WERI-Rb-1 (cell line): Measurements from ENCODE around the gene PCDHGA5.
"Not testable (repeated sequence)": the region's sequence is repeated elsewhere in the genome, so short reads cannot be mapped to it uniquely, and the experiment has no call there.

Experiments used
- DNase-seq: peaks from one replicate; pipeline ENCODE4 v3.0.0-alpha.2; 2020
- H3K27ac ChIP-seq: fragments of 250-450 bp; sonication (Bioruptor Pico); 2 replicates; pipeline ENCODE4 v1.5.1; 2020; ENCODE audit warnings: mild to moderate bottlenecking, moderate library complexity
- H3K27me3 ChIP-seq: fragments of 250-450 bp; sonication (Bioruptor Pico); 2 replicates; pipeline ENCODE4 v1.5.1; 2021; ENCODE audit warnings: mild to moderate bottlenecking, low read depth, moderate library complexity; ENCODE audit not compliant: insufficient read depth, severe bottlenecking
- H3K36me3 ChIP-seq: fragments of 250-450 bp; sonication (Bioruptor Pico); 2 replicates; pipeline ENCODE4 v1.5.1; 2020; ENCODE audit warnings: mild to moderate bottlenecking, moderate library complexity
- H3K4me3 ChIP-seq: 2 replicates; pipeline ENCODE4 v1.5.1; 2011; ENCODE audit warnings: low read depth, mild to moderate bottlenecking, control low read depth, low read length
- H3K9me3 ChIP-seq: fragments of 250-450 bp; sonication (Bioruptor Pico); 2 replicates; pipeline ENCODE4 v1.5.1; 2021; ENCODE audit warnings: mild to moderate bottlenecking, moderate library complexity; ENCODE audit not compliant: severe bottlenecking
- CTCF ChIP-seq: IDR thresholded peaks from 2 replicates; pipeline ENCODE4 v1.5.1; 2011; ENCODE audit warnings: low read depth, mild to moderate bottlenecking, control low read depth, inconsistent platforms, low read length

PCDHGA5 gene

GRCh38 chr5:141392429-141393198 is 28.7 kb downstream of the PCDHGA5 start, which contains the start of gene PCDHGA8:
TSS of gene PCDHGA8 (plus strand) at chr5:141392633. CDS start at chr5:141392814, 181 bp downstream.
- no peak within 1 kb of the TSS for H3K27ac ChIP-seq
- no peak for DNase-seq
- no peak within 1 kb of the TSS for H3K4me3 ChIP-seq
- peaks cover 4% of the 10 kb centered on the region for H3K9me3 ChIP-seq
- no peaks in the 10 kb centered on the region for H3K36me3 ChIP-seq
- TF ChIP-seq CTCF = no peak
- no peaks in the 10 kb centered on the region for H3K27me3 ChIP-seq

- H3K27ac ChIP-seq = no peak overlapping the region
- H3K36me3 ChIP-seq = no peaks in the 10 kb centered on the region
- H3K4me3 ChIP-seq = no peak overlapping the region
- peaks cover 4% of the 10 kb centered on the region for H3K9me3 ChIP-seq
- DNase-seq = no peak
- no peaks in the 10 kb centered on the region for H3K27me3 ChIP-seq
- TF ChIP-seq CTCF = no peak
These were observed 29.3 kb downstream of the PCDHGA5 start for GRCh38 chr5:141393267-141393666.

GRCh38 chr5:141394401-141395187 is 30.6 kb downstream of the PCDHGA5 start:
- not testable (repeated sequence) for H3K4me3 ChIP-seq, H3K9me3 ChIP-seq, H3K27ac ChIP-seq, H3K27me3 ChIP-seq, DNase-seq, H3K36me3 ChIP-seq

GRCh38 chr5:141397756-141398551 is 34.0 kb downstream of the PCDHGA5 start, which contains the start of gene PCDHGB5:
TSS of gene PCDHGB5 (plus strand) at chr5:141397947. CDS start at chr5:141398128, 181 bp downstream.
- not testable (repeated sequence) for H3K27ac ChIP-seq, H3K27me3 ChIP-seq, DNase-seq, H3K9me3 ChIP-seq, H3K4me3 ChIP-seq, H3K36me3 ChIP-seq

- no peak for TF ChIP-seq CTCF
- H3K27ac ChIP-seq = no peak overlapping the region
- no peak for DNase-seq
- H3K9me3 ChIP-seq = peaks cover 4% of the 10 kb centered on the region
- no peak overlapping the region for H3K4me3 ChIP-seq
- H3K36me3 ChIP-seq = no peaks in the 10 kb centered on the region
- no peaks in the 10 kb centered on the region for H3K27me3 ChIP-seq
These were observed 34.6 kb downstream of the PCDHGA5 start for GRCh38 chr5:141398608-141399007.

- TF ChIP-seq CTCF = no peak
- H3K27ac ChIP-seq = no peak overlapping the region
These were observed 35.7 kb downstream of the PCDHGA5 start for GRCh38 chr5:141399555-141400258.

More at GRCh38 chr5:141399555-141400258, 35.7 kb downstream of the PCDHGA5 start:
- no peak overlapping the region for H3K4me3 ChIP-seq
- H3K9me3 ChIP-seq = peaks cover 4% of the 10 kb centered on the region
- DNase-seq = no peak
- H3K27me3 ChIP-seq = no peaks in the 10 kb centered on the region
- no peaks in the 10 kb centered on the region for H3K36me3 ChIP-seq
